D721Med (cell line): ENCODE data around the gene NTNG1.

Source experiments
- DNase-seq: peaks from one replicate; pipeline ENCODE4 v3.0.0; 2011; ENCODE audit warnings: low spot score; ENCODE audit not compliant: insufficient read length
- FAIRE-seq: peaks from 2 replicates; lab custom pipeline; 2011; peaks lifted over from hg19 to GRCh38; lab: Jason Lieb, UNC
- TF ChIP-seq, protein P1 (sequence below): IDR thresholded peaks from 2 replicates; pipeline ENCODE4 v1.5.1; 2012; ENCODE audit warnings: mild to moderate bottlenecking, control low read depth; ENCODE audit not compliant: insufficient read depth; ENCODE audit errors: missing control alignments

The NTNG1 gene

DNA sequence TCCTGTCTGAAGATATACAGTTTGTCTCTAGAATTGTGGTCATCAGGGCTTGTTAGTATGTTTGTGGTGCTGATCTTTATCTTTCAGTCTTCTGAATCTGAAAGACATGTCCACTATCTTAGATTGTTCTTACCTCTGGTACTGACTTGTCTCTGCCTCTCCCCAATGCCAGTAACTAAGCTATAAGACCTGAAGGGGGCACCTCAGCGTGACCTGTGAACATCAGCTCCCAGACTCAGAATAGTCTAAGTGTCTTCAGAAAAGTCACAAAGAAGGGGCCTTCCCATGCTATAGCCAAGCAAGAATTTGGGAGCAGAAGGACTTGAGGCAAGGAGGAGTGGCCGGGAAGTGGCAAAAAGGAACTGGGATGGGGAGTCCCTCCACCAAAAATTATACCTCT, 178.1 kb downstream of the NTNG1 start:
- DNase-seq (no peak), FAIRE-seq (no peak)
- TF ChIP-seq, protein P1, sequence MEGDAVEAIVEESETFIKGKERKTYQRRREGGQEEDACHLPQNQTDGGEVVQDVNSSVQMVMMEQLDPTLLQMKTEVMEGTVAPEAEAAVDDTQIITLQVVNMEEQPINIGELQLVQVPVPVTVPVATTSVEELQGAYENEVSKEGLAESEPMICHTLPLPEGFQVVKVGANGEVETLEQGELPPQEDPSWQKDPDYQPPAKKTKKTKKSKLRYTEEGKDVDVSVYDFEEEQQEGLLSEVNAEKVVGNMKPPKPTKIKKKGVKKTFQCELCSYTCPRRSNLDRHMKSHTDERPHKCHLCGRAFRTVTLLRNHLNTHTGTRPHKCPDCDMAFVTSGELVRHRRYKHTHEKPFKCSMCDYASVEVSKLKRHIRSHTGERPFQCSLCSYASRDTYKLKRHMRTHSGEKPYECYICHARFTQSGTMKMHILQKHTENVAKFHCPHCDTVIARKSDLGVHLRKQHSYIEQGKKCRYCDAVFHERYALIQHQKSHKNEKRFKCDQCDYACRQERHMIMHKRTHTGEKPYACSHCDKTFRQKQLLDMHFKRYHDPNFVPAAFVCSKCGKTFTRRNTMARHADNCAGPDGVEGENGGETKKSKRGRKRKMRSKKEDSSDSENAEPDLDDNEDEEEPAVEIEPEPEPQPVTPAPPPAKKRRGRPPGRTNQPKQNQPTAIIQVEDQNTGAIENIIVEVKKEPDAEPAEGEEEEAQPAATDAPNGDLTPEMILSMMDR = no peak

DNA sequence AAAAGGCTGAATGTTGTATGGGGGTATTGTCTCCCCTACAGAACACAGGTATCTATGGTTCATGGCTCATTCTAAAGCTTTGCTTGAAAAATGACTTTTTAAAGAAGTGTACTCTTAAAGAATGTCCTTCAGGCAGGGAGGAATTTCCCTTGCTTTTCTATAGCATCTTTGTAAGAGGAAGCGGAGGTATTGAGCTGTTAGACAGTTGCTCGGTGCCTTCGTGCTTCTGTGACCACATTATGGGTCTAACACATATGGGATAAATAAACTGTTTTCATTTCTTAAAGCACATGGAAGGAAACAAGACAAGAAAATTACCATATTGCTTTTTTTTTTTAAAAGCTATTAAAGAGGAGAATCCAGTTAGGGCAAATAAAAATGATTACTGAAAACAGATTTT, 182.9 kb downstream of the NTNG1 start:
- FAIRE-seq (no peak), DNase-seq (no peak)
- TF ChIP-seq, protein P1 = no peak

DNA sequence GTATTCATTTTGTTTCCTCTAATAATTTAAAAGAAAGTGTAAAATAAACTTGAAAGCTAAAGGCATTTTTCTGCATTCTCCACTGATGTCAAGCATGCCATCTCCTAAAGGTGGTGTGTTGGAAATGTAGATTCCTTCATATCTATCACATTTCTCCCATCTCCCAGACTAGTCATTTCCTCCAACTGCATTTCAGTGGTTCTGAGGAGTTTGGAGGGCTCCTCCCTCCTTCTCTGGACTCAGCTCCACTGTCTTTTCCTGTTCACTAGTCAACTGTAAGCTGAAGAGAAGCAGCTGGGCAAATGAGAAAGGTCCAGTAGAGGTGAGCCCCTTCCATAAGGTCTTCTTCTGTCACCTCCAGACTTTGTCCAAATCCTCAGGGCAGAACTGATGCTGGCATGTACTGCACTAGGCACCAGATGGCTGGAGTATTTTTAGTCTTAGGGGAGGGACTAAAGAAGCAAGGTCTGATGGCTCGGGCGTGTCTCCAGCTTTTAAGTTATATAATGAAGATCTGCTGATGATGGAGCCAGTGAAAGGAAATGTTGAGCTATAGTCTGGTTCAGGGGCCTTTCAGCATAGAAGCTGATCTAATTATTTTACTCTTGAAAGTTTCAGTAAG, 186.1 kb downstream of the NTNG1 start:
- DNase-seq (no peak), FAIRE-seq (no peak)
- TF ChIP-seq, protein P1 = no peak

GRCh38 chr1:107327446-107327845, 186.6 kb downstream of the NTNG1 start:
- no peak for FAIRE-seq
- TF ChIP-seq, protein P1 = no peak
- no peak for DNase-seq

- FAIRE-seq = peak; percentile 85
- no peak for DNase-seq
- TF ChIP-seq, protein P1 = no peak
Observed at GRCh38 chr1:107328087-107328486, 187.2 kb downstream of the NTNG1 start.

DNA sequence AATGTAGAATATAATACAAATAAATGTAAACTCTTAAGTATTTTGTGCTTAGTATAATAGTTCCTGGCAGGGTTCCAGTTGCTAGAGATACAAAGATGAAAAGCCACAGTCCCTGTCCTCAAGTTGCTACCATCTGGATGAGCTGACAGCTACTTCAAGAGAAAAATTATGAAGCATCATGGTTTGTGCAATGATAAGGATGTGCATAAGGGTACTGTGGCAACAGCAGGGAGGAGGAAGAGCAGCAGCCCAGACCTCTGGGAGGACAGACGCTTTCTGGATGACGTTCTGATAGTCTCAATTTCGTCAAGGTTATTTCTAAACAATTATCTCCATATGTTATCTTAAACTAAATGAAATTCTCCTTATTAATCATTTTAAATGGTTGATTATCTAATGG, 198.9 kb downstream of the NTNG1 start:
- DNase-seq = no peak
- TF ChIP-seq, protein P1 = no peak
- no peak for FAIRE-seq

DNA sequence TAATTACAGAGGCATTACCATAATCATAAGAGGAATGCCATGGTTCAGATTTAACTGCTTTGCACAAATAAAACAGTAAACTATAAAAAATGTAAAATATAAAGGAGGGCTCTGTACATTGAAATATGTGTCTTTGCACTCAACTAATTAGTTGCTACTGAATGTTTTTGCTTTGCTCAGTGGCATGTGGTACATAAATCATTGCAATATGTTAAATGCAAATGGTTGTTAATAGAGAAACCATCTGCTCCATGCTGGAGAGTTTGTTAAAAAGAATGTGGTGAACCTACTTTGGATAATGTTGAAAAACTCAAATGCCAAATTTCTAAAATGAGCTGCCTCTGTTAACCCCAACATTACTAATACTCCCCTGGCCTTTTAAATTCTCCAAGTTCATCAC, 201.5 kb downstream of the NTNG1 start:
- no peak for FAIRE-seq
- DNase-seq = no peak
- TF ChIP-seq, protein P1 = no peak
